Tibial nerve (tissue), 4 donors: ENCODE measurements around the gene EED.

Source experiments
- CTCF ChIP-seq, 5 experiments: fragments of 200-600 bp in 3 of 5; fragments of 450-650 bp in 2 of 5; sonication (generic) in 3 of 5; IDR thresholded peaks; one replicate each; pipeline ENCODE4 v1.5.1; 2016 to 2019; ENCODE audit warnings: antibody characterized with exemption in 5 of 5, mild to moderate bottlenecking in 3 of 5, moderate library complexity in 2 of 5
- EP300 ChIP-seq, 2 donors: sonication (generic); formaldehyde crosslinking; IDR thresholded peaks; one replicate each; pipeline ENCODE4 v1.6.1; 2017; ENCODE audit warnings: antibody characterized with exemption in 2 of 2, mild to moderate bottlenecking in 1 of 2

GRCh38 chr11:86237267-86237804, 7.2 kb upstream of the EED start:
- no peak for TF ChIP-seq CTCF (IDR thresholded peaks at IDR 0.05)
- no peak for TF ChIP-seq EP300 (IDR thresholded peaks at IDR 0.05)
